ENCODE measurements around the gene ARMC9.
"Not testable (repeated sequence)": the region's sequence is repeated elsewhere in the genome, so short reads cannot be mapped to it uniquely, and the experiment has no call there.

ARMC9 gene

DNA sequence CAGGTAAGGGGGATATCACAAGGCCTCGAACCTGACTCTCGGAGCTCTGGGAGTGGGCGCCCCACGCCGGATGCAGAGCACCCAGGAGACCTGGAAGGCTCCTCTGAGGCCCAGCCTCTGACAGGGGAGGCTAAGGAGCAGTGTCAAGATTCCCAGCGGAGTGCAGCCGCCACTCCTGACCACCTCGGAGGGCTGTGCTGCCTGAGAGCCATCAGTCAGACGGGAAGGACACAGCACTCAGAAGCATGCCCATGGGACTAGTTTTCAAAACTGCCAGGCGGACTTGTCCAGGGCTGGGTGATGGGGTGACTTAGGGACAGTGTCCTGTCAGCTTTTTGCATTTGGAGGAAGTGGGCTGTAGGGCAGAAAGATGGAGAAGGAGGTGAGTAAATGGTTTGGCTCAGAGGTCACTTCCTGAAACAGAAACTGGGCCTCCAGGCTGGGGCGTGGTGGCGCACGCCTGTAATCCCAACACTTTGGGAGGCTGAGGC is 162.5 kb downstream of the ARMC9 start:
- DNase-seq (ENCODE audit: low read depth, low spot score) = no peak

- DNase-seq (ENCODE audit: low read depth, low spot score) = no peak
These were observed 163.5 kb downstream of the ARMC9 start for GRCh38 chr2:231361701-231362554.

- DNase-seq (ENCODE audit: low read depth, low spot score) = no peak
These were observed 164.2 kb downstream of the ARMC9 start for GRCh38 chr2:231362555-231363184.

GRCh38 chr2:231364061-231364460 is 165.6 kb downstream of the ARMC9 start:
- no peak for DNase-seq (ENCODE audit: low read depth, low spot score)

GRCh38 chr2:231364961-231365810 is 166.8 kb downstream of the ARMC9 start:
- no peak for DNase-seq (ENCODE audit: low read depth, low spot score)

DNA sequence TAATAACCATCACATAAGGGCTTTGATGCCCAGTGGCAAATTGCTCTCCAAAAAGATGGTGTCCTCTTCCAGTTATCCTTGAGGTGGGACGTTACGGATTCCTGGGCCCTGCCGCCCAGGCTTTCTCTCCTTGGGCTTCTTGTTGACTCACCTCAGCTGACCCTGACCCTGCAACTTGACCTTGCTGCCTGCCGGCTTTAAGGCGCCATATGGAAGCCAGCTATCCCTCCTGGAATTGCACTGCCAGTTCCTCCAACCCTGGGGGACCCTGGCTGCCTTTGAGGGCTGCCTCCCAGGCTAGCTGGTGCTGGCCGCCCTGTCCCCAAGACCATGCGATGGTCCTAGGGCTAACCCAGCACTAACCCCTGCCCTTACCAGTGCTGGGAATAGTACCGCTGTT is 168.7 kb downstream of the ARMC9 start:
- no peak for DNase-seq (ENCODE audit: low read depth, low spot score)

GRCh38 chr2:231369580-231370428 is 171.4 kb downstream of the ARMC9 start:
- no peak for DNase-seq (ENCODE audit: low read depth, low spot score)

DNA sequence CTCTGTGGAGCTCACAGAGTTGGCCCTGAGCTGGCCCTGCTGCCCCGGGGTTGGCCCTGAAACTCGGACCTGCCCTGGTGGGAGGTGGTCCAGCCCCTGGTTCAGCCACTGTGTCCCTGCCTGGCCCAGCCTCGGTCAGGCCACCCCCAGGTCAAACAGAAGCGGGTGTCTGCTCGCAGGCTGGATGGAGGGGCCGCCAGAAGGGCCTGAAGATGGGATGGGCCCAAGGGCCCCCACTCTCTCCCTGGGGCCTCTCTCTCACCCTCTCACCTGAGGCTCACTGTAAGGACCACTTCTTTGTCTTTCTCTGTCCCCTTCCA is 172.0 kb downstream of the ARMC9 start:
- no peak for DNase-seq (ENCODE audit: low read depth, low spot score)

GRCh38 chr2:231370749-231371429 is 172.5 kb downstream of the ARMC9 start:
- no peak for DNase-seq (ENCODE audit: low read depth, low spot score)

DNA sequence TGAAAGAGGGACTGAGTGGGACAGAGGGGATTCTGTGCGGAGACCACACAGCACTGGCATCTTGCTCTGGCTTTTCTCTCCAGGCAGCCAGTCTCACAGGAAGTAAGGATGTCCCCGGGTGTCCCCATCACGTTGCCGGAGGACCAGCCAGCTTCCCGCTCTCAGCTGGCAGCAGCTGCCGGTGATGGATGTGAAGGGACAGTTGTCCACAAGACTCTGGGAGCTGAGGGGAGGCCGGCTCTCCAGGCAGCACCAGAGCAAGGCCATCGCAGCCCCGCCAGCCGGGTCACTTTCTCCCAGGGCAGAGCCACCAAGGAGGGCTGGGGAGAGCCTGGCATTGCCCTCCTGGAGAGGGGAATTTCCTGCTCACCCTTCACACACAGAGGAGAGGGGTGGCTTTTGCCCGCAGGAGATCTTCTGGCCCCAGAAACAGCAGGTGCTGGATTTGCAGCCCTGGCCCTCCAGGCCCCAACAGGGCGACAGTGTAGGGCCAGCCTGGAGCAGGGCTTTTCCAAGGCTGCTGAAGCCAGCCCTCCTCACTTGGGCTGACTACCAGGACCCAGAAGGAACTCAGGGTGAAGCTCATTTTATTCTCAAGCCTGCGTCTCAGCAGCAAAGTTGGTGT is 173.1 kb downstream of the ARMC9 start:
- DNase-seq (ENCODE audit: low read depth, low spot score) = no peak

DNA sequence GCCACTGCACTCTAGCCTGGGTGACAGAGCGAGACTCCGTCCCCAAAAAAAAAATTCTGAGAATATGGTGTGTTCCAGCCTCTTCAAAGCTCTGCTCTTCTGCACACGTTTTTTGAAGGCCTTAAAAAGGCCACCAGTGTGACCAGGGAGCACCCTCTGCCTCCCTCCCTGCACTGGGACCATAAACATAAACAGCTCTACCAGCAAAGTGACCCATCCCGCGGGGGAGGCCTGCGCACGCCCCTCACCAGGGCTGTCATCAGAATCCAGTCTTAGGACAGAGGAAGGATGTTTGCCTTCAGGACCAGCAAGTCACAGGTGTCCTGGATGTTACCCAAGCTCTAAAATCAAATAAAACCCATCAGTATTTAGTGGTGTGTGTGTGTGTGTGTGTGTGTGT is 173.9 kb downstream of the ARMC9 start:
- no peak for DNase-seq (ENCODE audit: low read depth, low spot score)

DNA sequence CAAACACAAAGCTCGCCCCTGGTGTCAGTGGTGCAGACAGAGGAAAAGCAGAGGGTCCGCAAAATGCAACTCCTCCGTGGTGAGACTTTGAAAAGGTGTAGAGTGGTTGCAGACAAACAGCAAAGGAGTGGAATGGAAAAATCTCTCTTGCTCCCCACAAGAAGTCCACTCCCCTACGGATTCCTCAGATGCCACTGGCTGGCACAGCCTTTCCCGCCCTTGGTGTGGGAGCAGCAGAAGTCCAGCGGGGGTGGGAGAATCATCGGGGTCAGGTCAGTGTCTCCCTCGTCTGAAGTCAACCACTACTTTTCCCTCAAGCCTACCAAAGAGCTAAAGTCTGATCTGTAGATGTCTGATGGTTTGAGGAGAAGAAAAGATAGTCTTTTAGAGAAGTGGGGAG is 174.8 kb downstream of the ARMC9 start:
- DNase-seq (ENCODE audit: low read depth, low spot score) = no peak

DNA sequence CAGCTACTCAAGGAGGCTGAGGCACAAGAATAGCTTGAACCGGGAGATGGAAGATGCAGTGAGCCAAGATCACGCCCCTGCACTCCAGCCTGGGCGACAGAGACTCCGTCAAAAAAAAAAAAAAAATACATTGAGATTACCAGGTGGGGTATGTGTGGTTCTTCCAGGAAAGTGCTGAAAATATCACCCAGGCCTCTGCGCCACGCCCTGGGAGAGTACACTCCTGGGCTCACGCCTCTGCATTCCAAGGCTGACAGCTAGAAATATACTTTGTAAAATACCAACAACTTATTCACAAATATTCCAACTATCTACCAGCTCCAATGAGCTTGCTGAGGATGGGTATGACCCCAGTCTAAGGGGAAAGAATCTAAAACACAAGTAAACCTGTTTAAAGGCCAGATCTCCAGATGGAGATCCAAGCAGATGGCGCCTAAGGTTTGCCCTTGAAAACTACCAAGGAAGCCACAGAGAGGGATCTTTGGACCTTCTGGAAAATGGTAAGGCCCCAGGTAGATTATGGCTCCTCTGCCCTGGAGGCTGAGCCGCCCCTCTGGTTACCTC is 175.4 kb downstream of the ARMC9 start:
- DNase-seq (ENCODE audit: low read depth, low spot score) = no peak

DNA sequence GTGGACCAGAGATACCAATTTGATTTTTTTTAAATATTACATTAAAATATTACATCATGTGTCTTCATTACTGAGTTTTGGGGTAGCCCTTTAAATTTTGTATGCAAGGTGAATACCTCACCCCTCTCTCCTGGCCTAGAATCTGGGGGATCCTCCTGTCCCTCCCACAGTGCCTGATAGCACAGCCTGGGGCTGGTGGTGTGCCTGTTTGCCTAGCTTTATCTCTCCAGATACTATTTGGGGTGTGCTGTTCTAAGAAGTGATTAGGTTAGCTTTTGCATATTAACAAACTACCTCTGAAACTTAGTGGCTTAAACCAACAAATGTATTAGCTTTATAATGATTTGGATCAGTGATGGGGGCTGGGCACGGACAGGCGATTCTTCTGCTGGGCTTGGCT is 176.3 kb downstream of the ARMC9 start:
- no peak for DNase-seq (ENCODE audit: low read depth, low spot score)

DNA sequence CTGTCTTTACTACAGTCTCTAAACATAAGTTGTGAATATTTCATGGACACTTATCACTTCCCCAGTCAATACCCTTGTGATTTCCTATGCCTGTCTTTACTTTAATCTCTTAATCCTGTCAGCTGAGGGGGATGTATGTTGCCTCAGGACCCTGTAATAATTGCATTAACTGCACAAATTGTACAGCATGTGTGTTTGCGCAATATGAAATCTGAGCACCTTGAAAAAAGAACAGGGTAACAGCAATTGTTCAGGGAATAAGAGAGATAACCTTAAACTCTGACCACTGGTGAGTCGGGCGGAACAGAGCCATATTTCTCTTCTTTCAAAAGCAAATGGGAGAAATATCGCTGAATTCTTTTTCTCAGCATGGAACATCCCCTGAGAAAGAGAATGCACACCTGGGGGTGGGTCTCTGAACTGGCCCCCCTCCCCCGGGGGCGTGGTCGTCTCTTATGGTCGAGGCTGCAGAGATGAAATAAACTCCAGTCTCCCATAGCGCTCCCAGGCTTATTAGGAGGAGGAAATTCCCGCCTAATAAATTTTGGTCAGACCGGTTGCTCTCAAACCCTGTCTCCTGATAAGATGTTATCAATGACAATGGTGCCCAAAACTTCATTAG is 177.7 kb downstream of the ARMC9 start:
- DNase-seq (ENCODE audit: low read depth, low spot score) = not testable (repeated sequence)

DNA sequence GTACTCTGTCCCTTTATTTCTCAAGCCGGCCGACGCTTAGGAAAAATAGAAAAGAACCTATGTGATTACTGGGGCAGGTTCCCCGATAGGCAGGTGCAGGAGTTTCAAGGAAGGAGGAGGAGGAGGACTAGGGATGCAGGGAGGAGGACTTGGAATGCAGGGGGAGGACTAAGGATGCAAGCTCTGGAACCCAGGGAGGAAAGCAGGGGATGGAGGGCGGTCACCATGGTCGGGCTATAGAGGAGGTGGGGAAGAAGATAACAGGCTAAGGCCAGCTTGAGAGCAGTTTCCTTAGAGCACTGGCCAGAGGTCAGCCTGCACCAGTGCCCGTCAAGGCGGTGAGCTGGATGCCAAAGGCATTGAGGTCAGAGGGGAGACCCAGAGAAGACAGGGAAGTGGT is 178.4 kb downstream of the ARMC9 start:
- DNase-seq (ENCODE audit: low read depth, low spot score) = no peak

DNA sequence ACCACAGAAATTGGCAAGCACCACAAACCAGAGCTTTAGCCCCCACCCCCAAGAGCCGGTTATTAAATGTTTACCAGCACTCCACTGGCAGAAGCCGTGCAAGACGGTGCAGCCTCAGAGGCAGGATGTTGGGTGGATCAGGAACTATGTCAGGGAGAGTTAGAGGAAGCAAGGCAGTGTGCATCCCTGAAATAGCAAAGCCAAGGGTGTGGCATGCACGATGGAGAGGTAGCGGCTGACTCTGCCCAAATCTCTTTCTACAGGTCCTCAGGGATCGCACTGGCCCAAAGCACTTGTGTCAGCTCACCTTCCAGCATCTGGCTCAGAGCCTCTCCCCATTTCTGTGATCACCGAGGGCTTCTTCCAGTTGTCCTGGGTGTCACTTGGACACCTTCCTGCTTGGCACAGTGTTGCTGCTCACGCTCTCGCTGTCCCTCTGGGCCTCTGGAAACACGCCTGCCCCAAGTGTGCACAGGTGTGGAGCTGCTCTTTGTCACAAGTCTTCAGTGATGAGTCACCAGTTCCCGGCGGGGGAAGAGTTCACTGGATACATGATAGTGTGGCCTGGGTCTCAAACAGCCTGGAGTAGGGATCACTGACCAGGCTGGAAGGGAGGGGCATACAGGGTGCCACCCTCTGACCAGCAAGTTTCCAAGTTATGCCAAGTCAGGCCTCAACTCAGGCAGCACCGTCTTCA is 179.7 kb downstream of the ARMC9 start:
- DNase-seq (ENCODE audit: low read depth, low spot score) = no peak

- DNase-seq (ENCODE audit: low read depth, low spot score) = no peak
These were observed 181.1 kb downstream of the ARMC9 start for GRCh38 chr2:231379266-231380215.

Measured in activated CD4-positive, CD25-positive, alpha-beta regulatory T cell treated with anti-CD3 and anti-CD28 coated beads, Interleukin-2, amount 50 U/mL, for 16 hours (primary cell).